ENCODE data around the gene ZDHHC14. TPM values are rescaled to one million over a fixed set of nuclear protein-coding genes. Genes with fewer than 3 reads are reported as not detected.

Gene ZDHHC14
- total RNA-seq, 6 experiments from 2014 or later, result 5.2 to 6.7 (median 6.0) TPM

GRCh38 chr6:157610451-157610999 is 229.5 kb downstream of the ZDHHC14 start:
- Mint-ChIP-seq H3K27me3 (ENCODE audit: insufficient read depth) (peaks cover 3% of the 10 kb centered on the region; the same call in 1 of the 2 replicates), H3K9me3 (no peaks in the 10 kb centered on the region), H3K36me3 (ENCODE audit: low read depth) (no peaks in the 10 kb centered on the region), H3K27ac (no peak overlapping the region), H3K4me1 (ENCODE audit: low read depth) (peaks cover 41% of the 10 kb centered on the region), H3K4me3 (no peak overlapping the region)
- no peak for DNase-seq
- no peak for TF ChIP-seq CTCF (IDR thresholded peaks at IDR 0.05)

DNA sequence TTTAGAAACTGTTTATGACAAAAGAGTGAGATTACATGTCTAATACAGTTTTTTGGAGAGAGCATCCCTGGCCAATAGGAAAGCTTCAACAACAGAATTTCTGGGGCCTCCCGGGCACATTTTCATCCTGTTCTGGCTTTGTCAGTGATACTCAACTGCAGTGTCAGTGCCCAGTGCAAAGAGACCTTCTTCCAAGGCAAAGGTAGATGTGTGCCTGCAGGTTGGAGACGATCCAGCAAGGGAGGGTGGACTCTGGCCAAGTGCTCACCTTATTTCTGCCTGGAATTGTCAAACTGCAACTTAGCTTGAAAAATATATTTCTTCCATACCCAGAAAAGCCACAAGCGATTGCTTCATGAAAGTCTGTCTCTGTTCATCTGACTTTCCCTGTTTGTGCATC is 230.4 kb downstream of the ZDHHC14 start:
- TF ChIP-seq CTCF (IDR thresholded peaks at IDR 0.05), result no peak
- Mint-ChIP-seq H3K36me3 (ENCODE audit: low read depth) (no peaks in the 10 kb centered on the region), H3K27ac (no peak overlapping the region), H3K9me3 (no peaks in the 10 kb centered on the region), H3K4me3 (no peak overlapping the region), H3K4me1 (ENCODE audit: low read depth) (peaks cover 45% of the 10 kb centered on the region), H3K27me3 (ENCODE audit: insufficient read depth) (peaks cover 3% of the 10 kb centered on the region; the same call in 1 of the 2 replicates)
- no peak for DNase-seq

DNA sequence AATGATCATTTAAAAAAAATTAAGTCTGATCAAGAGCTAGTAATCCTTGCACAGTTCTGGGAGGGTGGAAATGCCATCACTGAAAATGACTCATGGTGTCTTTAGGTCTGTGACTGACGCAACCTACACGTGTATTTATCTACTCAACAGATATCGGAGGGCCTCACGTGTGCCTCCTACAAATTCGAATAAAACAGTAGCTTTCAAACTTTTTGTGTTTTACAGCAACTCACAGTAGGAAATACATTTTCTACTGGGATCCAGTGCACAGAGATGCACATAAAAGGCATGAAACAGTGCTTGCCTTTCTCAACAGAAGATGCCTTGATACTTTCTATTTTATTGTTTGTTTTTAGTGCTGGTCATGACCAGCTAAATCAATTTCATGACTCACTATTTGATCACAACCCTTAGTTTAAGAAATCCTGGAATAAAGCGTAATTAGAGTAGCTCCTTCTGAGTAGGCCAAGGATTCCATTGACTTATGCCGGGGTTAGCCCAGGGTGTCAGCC is 232.1 kb downstream of the ZDHHC14 start:
- Mint-ChIP-seq H3K27me3 (ENCODE audit: insufficient read depth) (peaks cover 3% of the 10 kb centered on the region; the same call in 1 of the 2 replicates), H3K4me3 (peak overlapping the region; percentile 85), H3K36me3 (ENCODE audit: low read depth) (no peaks in the 10 kb centered on the region), H3K27ac (peak overlapping the region; percentile 96), H3K9me3 (no peaks in the 10 kb centered on the region), H3K4me1 (ENCODE audit: low read depth) (peaks cover 45% of the 10 kb centered on the region)
- no peak for TF ChIP-seq CTCF (IDR thresholded peaks at IDR 0.05)
- peak; percentile 87 for DNase-seq

DNA sequence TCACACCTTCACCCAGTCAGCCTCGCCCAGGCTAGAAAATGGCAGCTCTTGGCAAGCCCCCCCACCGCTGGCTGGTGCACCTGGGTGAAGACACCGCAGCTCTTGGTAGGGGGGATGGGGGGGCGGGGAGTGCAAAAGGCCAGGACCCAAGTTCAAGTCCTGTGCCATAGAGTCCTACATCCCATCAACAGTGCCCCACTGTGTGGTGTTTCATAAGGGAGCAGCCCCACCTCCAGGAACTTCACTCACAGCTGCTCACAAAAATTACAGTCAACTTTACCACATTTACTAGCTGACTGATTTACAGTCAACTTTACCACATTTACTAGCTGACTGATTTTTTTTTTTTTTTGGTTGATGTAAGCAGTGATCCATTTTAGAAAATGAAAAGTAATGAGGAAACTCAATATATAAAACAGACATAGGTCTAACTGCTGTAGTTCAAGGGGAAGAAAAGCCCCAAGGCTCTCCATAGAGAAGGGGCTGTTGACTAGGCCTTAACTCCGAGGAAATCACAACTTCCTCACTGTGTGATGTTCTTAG is 233.1 kb downstream of the ZDHHC14 start:
- Mint-ChIP-seq H3K27me3 (ENCODE audit: insufficient read depth) (no peaks in the 10 kb centered on the region; the same call in 1 of the 2 replicates), H3K4me3 (peak overlapping the region; percentile 85), H3K9me3 (no peaks in the 10 kb centered on the region), H3K4me1 (ENCODE audit: low read depth) (peaks cover 45% of the 10 kb centered on the region), H3K27ac (peak overlapping the region; percentile 96), H3K36me3 (ENCODE audit: low read depth) (no peaks in the 10 kb centered on the region)
- DNase-seq, result no peak
- TF ChIP-seq CTCF (IDR thresholded peaks at IDR 0.05), result no peak

- H3K36me3 Mint-ChIP-seq (ENCODE audit: low read depth), result no peaks in the 10 kb centered on the region
- no peaks in the 10 kb centered on the region for H3K9me3 Mint-ChIP-seq
- no peak overlapping the region for H3K4me3 Mint-ChIP-seq
- H3K4me1 Mint-ChIP-seq (ENCODE audit: low read depth), result peaks cover 45% of the 10 kb centered on the region
- no peak overlapping the region for H3K27ac Mint-ChIP-seq
- no peaks in the 10 kb centered on the region; the same call in 1 of the 2 replicates for H3K27me3 Mint-ChIP-seq (ENCODE audit: insufficient read depth)
- no peak for DNase-seq
- TF ChIP-seq CTCF (IDR thresholded peaks at IDR 0.05), result no peak
Measured at GRCh38 chr6:157615420-157615769, 234.4 kb downstream of the ZDHHC14 start.

Measured in HFFc6 (cell line).